ENCODE results near the gene CCR7. TPM values are rescaled to one million over a fixed set of nuclear protein-coding genes. Genes with fewer than 3 reads are reported as not detected.

Gene CCR7
- polyA plus RNA-seq, 1 of the 3 experiments (the other 2 are of a cell fraction), result not detected

DNA sequence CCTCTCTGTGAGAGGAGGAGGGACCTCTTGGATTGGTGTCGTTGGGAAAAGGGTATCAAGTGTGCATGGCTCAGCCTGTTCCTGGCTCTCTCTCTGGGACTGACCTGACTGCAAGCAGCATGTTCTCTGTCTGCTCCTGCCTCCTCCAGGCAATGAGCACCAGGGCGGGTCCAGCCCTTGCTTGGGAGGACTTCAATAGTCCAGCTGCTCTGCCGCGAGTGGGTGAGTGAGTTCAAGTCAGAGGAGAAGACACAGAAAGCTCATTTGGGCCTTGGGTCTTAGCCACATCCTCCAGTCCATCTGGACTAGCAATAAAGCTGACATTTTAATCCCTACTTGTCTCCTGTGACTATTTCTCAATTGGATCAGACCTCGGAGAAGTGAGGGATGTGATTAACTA, 38.6 kb downstream of the CCR7 start:
- 81% methylated on average over 5 of the region's 5 CpGs for WGBS (ENCODE audit: low lambda C conversion rate)
- H3K79me2 ChIP-seq (ENCODE audit: insufficient read depth), result no peaks in the 10 kb centered on the region
- no peak overlapping the region for H3K9ac ChIP-seq
- H3K4me3 ChIP-seq (ENCODE audit: low read depth in 2 of 2, low read length in 1 of 2), result no peak overlapping the region
- no peaks in the 10 kb centered on the region for H4K20me1 ChIP-seq (ENCODE audit: insufficient read depth)
- no peak overlapping the region for H2AFZ ChIP-seq (ENCODE audit: low read depth)
- no peak overlapping the region for H3K4me2 ChIP-seq
- no peak overlapping the region for H3K27ac ChIP-seq (ENCODE audit: low read depth in 2 of 2, low read length in 1 of 2)
- no peak for TF ChIP-seq MXI1 (IDR thresholded peaks at IDR 0.05; ENCODE audit: low read depth, low read length)
- TF ChIP-seq, protein P1, sequence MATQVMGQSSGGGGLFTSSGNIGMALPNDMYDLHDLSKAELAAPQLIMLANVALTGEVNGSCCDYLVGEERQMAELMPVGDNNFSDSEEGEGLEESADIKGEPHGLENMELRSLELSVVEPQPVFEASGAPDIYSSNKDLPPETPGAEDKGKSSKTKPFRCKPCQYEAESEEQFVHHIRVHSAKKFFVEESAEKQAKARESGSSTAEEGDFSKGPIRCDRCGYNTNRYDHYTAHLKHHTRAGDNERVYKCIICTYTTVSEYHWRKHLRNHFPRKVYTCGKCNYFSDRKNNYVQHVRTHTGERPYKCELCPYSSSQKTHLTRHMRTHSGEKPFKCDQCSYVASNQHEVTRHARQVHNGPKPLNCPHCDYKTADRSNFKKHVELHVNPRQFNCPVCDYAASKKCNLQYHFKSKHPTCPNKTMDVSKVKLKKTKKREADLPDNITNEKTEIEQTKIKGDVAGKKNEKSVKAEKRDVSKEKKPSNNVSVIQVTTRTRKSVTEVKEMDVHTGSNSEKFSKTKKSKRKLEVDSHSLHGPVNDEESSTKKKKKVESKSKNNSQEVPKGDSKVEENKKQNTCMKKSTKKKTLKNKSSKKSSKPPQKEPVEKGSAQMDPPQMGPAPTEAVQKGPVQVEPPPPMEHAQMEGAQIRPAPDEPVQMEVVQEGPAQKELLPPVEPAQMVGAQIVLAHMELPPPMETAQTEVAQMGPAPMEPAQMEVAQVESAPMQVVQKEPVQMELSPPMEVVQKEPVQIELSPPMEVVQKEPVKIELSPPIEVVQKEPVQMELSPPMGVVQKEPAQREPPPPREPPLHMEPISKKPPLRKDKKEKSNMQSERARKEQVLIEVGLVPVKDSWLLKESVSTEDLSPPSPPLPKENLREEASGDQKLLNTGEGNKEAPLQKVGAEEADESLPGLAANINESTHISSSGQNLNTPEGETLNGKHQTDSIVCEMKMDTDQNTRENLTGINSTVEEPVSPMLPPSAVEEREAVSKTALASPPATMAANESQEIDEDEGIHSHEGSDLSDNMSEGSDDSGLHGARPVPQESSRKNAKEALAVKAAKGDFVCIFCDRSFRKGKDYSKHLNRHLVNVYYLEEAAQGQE (IDR thresholded peaks at IDR 0.05; ENCODE audit: low read depth, low read length), result no peak
- TF ChIP-seq RFX5 (IDR thresholded peaks at IDR 0.05; ENCODE audit: low read length), result no peak
- TF ChIP-seq RCOR1 (IDR thresholded peaks at IDR 0.05; ENCODE audit: low read length), result no peak
- TF ChIP-seq TCF12 (IDR thresholded peaks at IDR 0.05), result no peak
- TF ChIP-seq, protein P2, sequence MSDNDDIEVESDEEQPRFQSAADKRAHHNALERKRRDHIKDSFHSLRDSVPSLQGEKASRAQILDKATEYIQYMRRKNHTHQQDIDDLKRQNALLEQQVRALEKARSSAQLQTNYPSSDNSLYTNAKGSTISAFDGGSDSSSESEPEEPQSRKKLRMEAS (IDR thresholded peaks at IDR 0.05; ENCODE audit: low read depth), result no peak
- no peak for TF ChIP-seq TAF1 (IDR thresholded peaks at IDR 0.05; ENCODE audit: borderline replicate concordance, low read depth, low read length)
- no peak for TF ChIP-seq FOXJ3 (CRISPR knock-in tag; IDR thresholded peaks at IDR 0.05)
- no peak for TF ChIP-seq EZH2phosphoT487 (IDR thresholded peaks at IDR 0.05; ENCODE audit: borderline replicate concordance, low read depth)
- TF ChIP-seq MEF2A (IDR thresholded peaks at IDR 0.05; ENCODE audit: borderline replicate concordance, low read depth), result no peak
- no peak for TF ChIP-seq NFIC (IDR thresholded peaks at IDR 0.05; ENCODE audit: borderline replicate concordance)
- no peak for TF ChIP-seq EP300 (IDR thresholded peaks at IDR 0.05; ENCODE audit: borderline replicate concordance in 1 of 2, low read depth in 1 of 2, low read length in 1 of 2)
- no peak for TF ChIP-seq RAD21 (IDR thresholded peaks at IDR 0.05; ENCODE audit: low read length)
- 0 out of 2 replicates have a peak, but pooled peaks cover 6% of the 10 kb centered on the region for H3K9me3 ChIP-seq
- CTCF ChIA-PET, result interaction anchor here (3.3 to 14.5 kb wide), 2 partner anchors 51 to 81 kb away, joined by 25 to 332 read pairs; partner anchors contain the start of gene IGFBP4
- H3K4me1 ChIP-seq (ENCODE audit: control insufficient read depth in 1 of 2, insufficient read depth in 2 of 2, low read depth in 1 of 2, low read length in 1 of 2), result no peaks in the 10 kb centered on the region; a peak in 1 of 4 replicates
- no peaks in the 10 kb centered on the region for H3K9me2 ChIP-seq
- no peaks in the 10 kb centered on the region for H3K27me3 ChIP-seq (ENCODE audit: insufficient read depth)
- peaks cover 11% of the 10 kb centered on the region for H3F3A ChIP-seq (replicated peaks; ENCODE audit: insufficient read depth)
- POLR2A ChIA-PET, result interaction anchor here (0.9 kb wide), 1 partner anchor 28 kb away, joined by 3 read pairs; no protein-coding TSS in a partner anchor
- H3K36me3 ChIP-seq (replicated peaks in 1 of 2; ENCODE audit: control insufficient read depth in 1 of 2, insufficient read depth in 2 of 2, low read length in 1 of 2), result no peaks in the 10 kb centered on the region
- DNase-seq, result no peak

DNA sequence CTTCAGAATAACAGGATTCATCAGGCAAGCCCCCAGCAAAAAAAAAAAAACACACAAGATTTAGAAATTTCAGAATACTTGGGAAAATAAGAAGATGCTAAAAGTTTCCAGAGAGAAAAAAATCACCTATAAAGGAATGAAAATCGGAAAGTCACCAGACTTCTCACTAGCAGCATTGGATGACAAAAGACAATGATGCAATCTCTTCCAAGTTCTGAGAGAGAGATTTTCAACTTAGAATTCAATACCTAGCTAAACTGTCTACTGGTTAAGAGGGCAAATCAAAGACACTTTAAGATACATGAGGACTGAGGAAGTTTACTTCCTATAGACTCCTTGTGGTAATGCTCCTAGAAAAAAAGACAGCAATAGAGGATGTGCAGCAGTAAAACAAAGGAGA, 40.0 kb downstream of the CCR7 start:
- no peak for DNase-seq
- Histone ChIP-seq H3K4me3 (ENCODE audit: low read depth in 2 of 2, low read length in 1 of 2) (no peak overlapping the region), H3K9me2 (no peaks in the 10 kb centered on the region), H4K20me1 (ENCODE audit: insufficient read depth) (no peaks in the 10 kb centered on the region), H3K79me2 (ENCODE audit: insufficient read depth) (no peaks in the 10 kb centered on the region), H3K27ac (ENCODE audit: low read depth in 2 of 2, low read length in 1 of 2) (no peak overlapping the region), H3K36me3 (replicated peaks in 1 of 2; ENCODE audit: control insufficient read depth in 1 of 2, insufficient read depth in 2 of 2, low read length in 1 of 2) (no peaks in the 10 kb centered on the region), H3K9ac (no peak overlapping the region), H3K4me2 (no peak overlapping the region), H3F3A (replicated peaks; ENCODE audit: insufficient read depth) (peaks cover 11% of the 10 kb centered on the region), H2AFZ (ENCODE audit: low read depth) (no peak overlapping the region), H3K4me1 (ENCODE audit: control insufficient read depth in 1 of 2, insufficient read depth in 2 of 2, low read depth in 1 of 2, low read length in 1 of 2) (peaks cover 0 to 6% of the 10 kb centered on the region in 2 experiments; a peak in 2 of 4 replicates), H3K9me3 (0 out of 2 replicates have a peak, but pooled peaks cover 6% of the 10 kb centered on the region), H3K27me3 (ENCODE audit: insufficient read depth) (no peaks in the 10 kb centered on the region)
- ChIA-PET CTCF (interaction anchor here (3.3 to 4.5 kb wide), 2 partner anchors 7 to 49 kb away, joined by 21 to 25 read pairs; no protein-coding TSS in a partner anchor), POLR2A (no interaction called here)
- no peak for TF ChIP-seq MXI1 (IDR thresholded peaks at IDR 0.05; ENCODE audit: low read depth, low read length)
- TF ChIP-seq SIN3A (IDR thresholded peaks at IDR 0.05; ENCODE audit: borderline replicate concordance, low read depth, low read length), result no peak
- no peak for TF ChIP-seq TCF12 (IDR thresholded peaks at IDR 0.05)
- TF ChIP-seq, protein P1 (IDR thresholded peaks at IDR 0.05; ENCODE audit: low read depth, low read length), result no peak
- 79% methylated on average over 1 of the region's 1 CpG for WGBS (ENCODE audit: low lambda C conversion rate)

All from SK-N-SH (cell line).